ENCODE measurements around the gene POLR2A. TPM values are rescaled to one million over a fixed set of nuclear protein-coding genes. Genes with fewer than 3 reads are reported as not detected.

POLR2A gene
- total RNA-seq, 2 experiments from 2014 or later, result 195 to 198 TPM

DNA sequence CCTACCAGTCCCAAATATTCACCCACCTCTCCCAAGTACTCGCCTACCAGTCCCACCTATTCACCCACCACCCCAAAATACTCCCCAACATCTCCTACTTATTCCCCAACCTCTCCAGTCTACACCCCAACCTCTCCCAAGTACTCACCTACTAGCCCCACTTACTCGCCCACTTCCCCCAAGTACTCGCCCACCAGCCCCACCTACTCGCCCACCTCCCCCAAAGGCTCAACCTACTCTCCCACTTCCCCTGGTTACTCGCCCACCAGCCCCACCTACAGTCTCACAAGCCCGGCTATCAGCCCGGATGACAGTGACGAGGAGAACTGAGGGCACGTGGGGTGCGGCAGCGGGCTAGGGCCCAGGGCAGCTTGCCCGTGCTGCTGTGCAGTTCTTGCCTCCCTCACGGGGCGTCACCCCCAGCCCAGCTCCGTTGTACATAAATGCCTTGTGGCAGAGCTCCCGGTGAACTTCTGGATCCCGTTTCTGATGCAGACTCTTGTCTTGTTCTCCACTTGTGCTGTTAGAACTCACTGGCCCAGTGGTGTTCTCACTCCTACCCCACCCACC, 29.8 kb downstream of the POLR2A start:
- ChIA-PET CTCF (interaction anchor here (0.7 to 4.0 kb wide), 11 partner anchors 9 to 173 kb away, joined by 3 to 36 read pairs (median 4); partner anchors contain the start of genes NLGN2, SENP3, TNFSF13 and TP53), POLR2A (no interaction called here)

DNA sequence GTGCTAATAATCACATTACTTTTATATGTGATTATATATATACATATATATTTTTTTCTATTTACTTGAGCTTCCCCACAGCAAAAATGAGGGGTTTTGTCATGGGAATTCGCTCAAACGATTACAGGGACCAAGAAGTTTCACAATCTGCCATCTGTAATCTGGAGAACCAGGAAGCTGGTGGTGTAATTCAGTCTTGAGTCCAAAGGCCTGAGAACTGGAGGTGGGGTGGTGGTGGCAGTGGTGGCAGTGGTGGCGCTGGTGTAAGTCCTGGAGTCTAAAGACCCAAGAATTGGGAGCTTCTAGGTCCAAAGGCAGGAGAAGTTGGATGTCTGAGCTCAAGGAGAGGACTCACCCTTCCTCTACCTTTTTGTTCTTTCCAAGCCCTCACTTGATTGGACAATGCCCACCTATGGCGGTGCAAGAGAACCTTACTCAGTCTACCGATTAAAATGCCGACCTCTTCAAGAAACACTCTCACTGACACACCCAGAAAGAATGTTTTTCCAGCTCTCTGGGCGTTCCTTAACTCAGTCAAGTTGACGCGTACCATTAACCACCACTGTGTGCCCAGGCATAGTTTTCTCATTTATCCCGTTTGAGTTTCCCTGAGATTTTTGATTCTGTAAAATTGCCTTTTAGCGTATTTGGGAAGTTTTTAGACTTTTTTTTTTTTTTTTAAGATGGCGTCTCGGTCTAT, 31.9 kb downstream of the POLR2A start:
- CTCF ChIA-PET, result interaction anchor here (0.6 to 4.0 kb wide), 11 partner anchors 22 to 526 kb away, joined by 3 to 36 read pairs (median 4); partner anchors contain the start of genes SENP3, SOX15 and TNFSF12
- POLR2A ChIA-PET, result interaction anchor here (0.6 to 1.0 kb wide), 3 partner anchors 31 to 45 kb away, joined by 3 to 6 read pairs (median 4); no protein-coding TSS in a partner anchor

- ChIA-PET CTCF (interaction anchor here (0.7 to 2.7 kb wide), 10 partner anchors 8 to 61 kb away, joined by 3 to 29 read pairs (median 4); partner anchors contain the start of genes MPDU1, SENP3, SLC35G6 and TNFSF12), POLR2A (interaction anchor here (0.7 kb wide), 1 partner anchor 182 kb away, joined by 3 read pairs; no protein-coding TSS in a partner anchor)
These were observed 38.9 kb downstream of the POLR2A start for GRCh38 chr17:7523033-7523432.

- POLR2A ChIA-PET, result no interaction called here
- CTCF ChIA-PET, result no interaction called here
These were observed 44.7 kb downstream of the POLR2A start for GRCh38 chr17:7528842-7529241.

- CTCF ChIA-PET, result no interaction called here
- POLR2A ChIA-PET, result no interaction called here
These were observed 46.1 kb downstream of the POLR2A start for GRCh38 chr17:7530023-7530900.

- CTCF ChIA-PET, result interaction anchor here (0.9 to 1.2 kb wide), 2 partner anchors 22 to 23 kb away, joined by 3 to 5 read pairs; no protein-coding TSS in a partner anchor
- POLR2A ChIA-PET, result no interaction called here
These were observed 53.9 kb downstream of the POLR2A start for GRCh38 chr17:7538050-7538449.

GRCh38 chr17:7538891-7539545, 54.9 kb downstream of the POLR2A start:
- POLR2A ChIA-PET, result interaction anchor here (0.6 kb wide), 1 partner anchor 109 kb away, joined by 3 read pairs; no protein-coding TSS in a partner anchor
- CTCF ChIA-PET, result interaction anchor here (1.2 kb wide), 1 partner anchor 21 kb away, joined by 3 read pairs; no protein-coding TSS in a partner anchor

DNA sequence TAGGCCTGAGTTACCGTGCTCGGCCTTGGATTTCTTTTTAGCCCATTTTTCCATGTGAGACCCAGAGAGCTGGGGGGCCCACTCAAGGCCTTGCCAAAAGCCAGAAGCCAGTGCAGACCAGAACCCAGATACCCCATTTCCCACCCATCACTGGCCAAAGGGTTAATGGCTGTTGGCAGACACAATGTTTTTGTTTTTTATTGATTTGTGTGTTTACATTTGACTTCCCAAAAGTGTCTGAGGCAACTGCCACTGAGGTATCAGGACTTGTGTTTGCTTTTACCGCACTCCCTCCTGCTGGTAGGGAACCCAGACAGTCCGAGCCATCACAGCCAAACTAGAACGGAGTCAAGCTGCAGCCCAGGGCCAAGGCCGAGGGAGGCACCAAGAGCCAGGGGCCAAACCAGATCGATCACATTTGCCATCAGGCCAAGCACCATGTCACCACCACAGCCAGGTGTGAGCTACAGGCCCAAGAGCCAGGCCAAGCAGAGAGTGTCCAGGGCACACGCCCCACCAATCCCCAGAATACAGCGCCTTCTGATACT, 57.0 kb downstream of the POLR2A start:
- ChIA-PET CTCF (interaction anchor here (0.6 kb wide), 1 partner anchor 84 kb away, joined by 3 read pairs; no protein-coding TSS in a partner anchor), POLR2A (no interaction called here)

GRCh38 chr17:7544911-7545310, 60.7 kb downstream of the POLR2A start:
- CTCF ChIA-PET, result interaction anchor here (2.2 kb wide), 1 partner anchor 16 kb away, joined by 5 read pairs; the partner anchor contains the start of gene SENP3
- POLR2A ChIA-PET, result no interaction called here

- CTCF ChIA-PET, result interaction anchor here (1.1 to 3.6 kb wide), 5 partner anchors 12 to 137 kb away, joined by 3 to 15 read pairs (median 5); partner anchors contain the start of gene ZBTB4
- POLR2A ChIA-PET, result no interaction called here
These were observed 64.6 kb downstream of the POLR2A start, which contains the start of gene TNFSF12 for GRCh38 chr17:7548585-7549400. TSS of gene TNFSF12 (plus strand) at chr17:7549058. CDS start at chr17:7549154, 96 bp downstream.

Other genes with a start within 250 kb of the POLR2A start
- gene DVL2, start 249.8 kb upstream of the POLR2A start, total RNA-seq, result 10 to 100 TPM; 64.4 to 68.9 TPM
- 10 to 100 TPM; 40.7 to 43.7 TPM for gene PHF23, start 244.9 kb upstream of the POLR2A start, total RNA-seq
- gene GABARAP, start 241.9 kb upstream of the POLR2A start, total RNA-seq, result 100 to 1,000 TPM; 131 to 135 TPM
- 100 to 1,000 TPM; 202 to 207 TPM for gene CTDNEP1, start 232.6 kb upstream of the POLR2A start, total RNA-seq
- gene ELP5, start 232.2 kb upstream of the POLR2A start, total RNA-seq, result 100 to 1,000 TPM; 107 to 110 TPM
- 1 to 10 TPM; 1.2 to 1.5 TPM for gene CLDN7, start 221.9 kb upstream of the POLR2A start, total RNA-seq
- under 1 TPM; 0.11 to 0.34 TPM for gene SLC2A4, start 202.6 kb upstream of the POLR2A start, total RNA-seq
- gene YBX2, start 189.7 kb upstream of the POLR2A start, total RNA-seq, result under 1 TPM; 0.10 to 0.55 TPM
- 1,000 to 10,000 TPM; 1,619 to 1,670 TPM for gene EIF5A, start 176.7 kb upstream of the POLR2A start, total RNA-seq
- 10 to 100 TPM; 68.8 to 69.5 TPM for gene GPS2, start 169.0 kb upstream of the POLR2A start, total RNA-seq
- 10 to 100 TPM; 59.2 to 59.4 TPM for gene NEURL4, start 155.0 kb upstream of the POLR2A start, total RNA-seq
- 100 to 1,000 TPM; 234 to 241 TPM for gene ACAP1, start 147.8 kb upstream of the POLR2A start, total RNA-seq
- gene KCTD11, start 132.2 kb upstream of the POLR2A start, total RNA-seq, result 1 to 10 TPM; 6.4 to 7.2 TPM
- gene TMEM95, start 129.2 kb upstream of the POLR2A start, total RNA-seq, result not detected
- 1 to 10 TPM; 4.6 to 5.6 TPM for gene TNK1, start 103.3 kb upstream of the POLR2A start, total RNA-seq
- gene PLSCR3, start 89.8 kb upstream of the POLR2A start, total RNA-seq, result 10 to 100 TPM; 70.8 to 74.4 TPM
- 10 to 100 TPM; 50.1 to 51.6 TPM for gene TMEM256, start 80.3 kb upstream of the POLR2A start, total RNA-seq
- 1 to 10 TPM; 6.6 to 7.9 TPM for gene NLGN2, start 76.5 kb upstream of the POLR2A start, total RNA-seq
- gene SPEM1, start 64.0 kb upstream of the POLR2A start, total RNA-seq, result not detected
- gene SPEM2, start 58.8 kb upstream of the POLR2A start, total RNA-seq, result not detected
- gene SPEM3, start 55.5 kb upstream of the POLR2A start, total RNA-seq, result not detected
- gene TMEM102, start 48.9 kb upstream of the POLR2A start, total RNA-seq, result 10 to 100 TPM; 11.2 to 12.6 TPM
- gene FGF11, start 44.9 kb upstream of the POLR2A start, total RNA-seq, result 1 to 10 TPM; 2.0 to 2.1 TPM
- gene CHRNB1, start 39.3 kb upstream of the POLR2A start, total RNA-seq, result 1 to 10 TPM; 7.2 to 7.8 TPM
- 10 to 100 TPM; 17.6 to 17.7 TPM for gene ZBTB4, start 4.7 kb upstream of the POLR2A start, total RNA-seq
- gene SLC35G6, start 2.9 kb upstream of the POLR2A start, total RNA-seq, result not detected
- 10 to 100 TPM; 13.3 to 14.4 TPM for gene TNFSF12, start 64.7 kb downstream of the POLR2A start, total RNA-seq
- 1 to 10 TPM; 1.0 to 1.1 TPM for gene TNFSF13, start 74.4 kb downstream of the POLR2A start, total RNA-seq
- 100 to 1,000 TPM; 112 to 116 TPM for gene SENP3, start 77.6 kb downstream of the POLR2A start, total RNA-seq
- gene CD68, start 95.3 kb downstream of the POLR2A start, total RNA-seq, result 1 to 10 TPM; 7.4 to 8.9 TPM
- 100 to 1,000 TPM; 105 to 106 TPM for gene MPDU1, start 99.5 kb downstream of the POLR2A start, total RNA-seq
- gene SOX15, start 105.7 kb downstream of the POLR2A start, total RNA-seq, result under 1 TPM; 0.13 to 0.25 TPM
- 10 to 100 TPM; 46.4 to 47.2 TPM for gene FXR2, start 130.5 kb downstream of the POLR2A start, total RNA-seq
- gene SAT2, start 143.5 kb downstream of the POLR2A start, total RNA-seq, result 10 to 100 TPM; 19.2 to 20.0 TPM
- gene SHBG, start 145.8 kb downstream of the POLR2A start, total RNA-seq, result not detected
- gene ATP1B2, start 166.6 kb downstream of the POLR2A start, total RNA-seq, result under 1 TPM; 0.21 to 0.25 TPM
- gene TP53, start 203.1 kb downstream of the POLR2A start, total RNA-seq, result 100 to 1,000 TPM; 135 to 139 TPM
- gene WRAP53, start 204.1 kb downstream of the POLR2A start, total RNA-seq, result 10 to 100 TPM; 32.9 to 33.1 TPM
- under 1 TPM in 1 of 2 experiments, not detected in 1; 0.08 TPM for gene EFNB3, start 220.8 kb downstream of the POLR2A start, total RNA-seq
- under 1 TPM; 0.10 to 0.23 TPM for gene DNAH2, start 233.4 kb downstream of the POLR2A start, total RNA-seq